HL-60 (cell line): ENCODE data around the gene TXNDC17.

ENCODE experiments used
- CTCF ChIP-seq: IDR thresholded peaks from one replicate; pipeline ENCODE4 v1.5.1; 2011; ENCODE audit warnings: low read length, control low read depth, inconsistent platforms; ENCODE audit not compliant: insufficient read depth
- POLR2AphosphoS5 ChIP-seq: IDR thresholded peaks from 2 replicates; pipeline ENCODE4 v1.6.1; 2012; ENCODE audit warnings: low read depth

DNA sequence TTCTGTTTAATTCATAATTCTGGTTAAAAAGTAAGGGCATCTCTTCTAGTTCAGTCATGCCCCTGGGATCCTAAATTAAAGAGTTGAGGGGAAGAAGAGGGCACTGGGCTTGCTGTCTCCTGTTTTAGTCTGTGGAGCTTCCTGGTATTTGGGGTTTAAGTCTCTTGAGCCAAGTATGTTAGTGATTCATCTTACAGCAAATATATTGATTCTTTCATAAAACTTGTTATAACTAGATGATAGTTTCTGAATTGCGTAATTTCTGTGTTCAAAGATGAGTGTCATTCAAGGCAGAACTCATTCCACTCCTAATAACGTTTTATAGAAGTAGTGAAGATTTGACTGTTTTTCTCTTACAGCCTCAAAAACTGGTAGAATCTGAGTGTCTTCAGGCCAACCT is 1.7 kb downstream of the TXNDC17 start:
- no peak for TF ChIP-seq CTCF
- TF ChIP-seq POLR2AphosphoS5 = no peak
